ENCODE results near the gene OR10H4.
A peak's percentile ranks its signal among the peaks of the same experiment; 100 is the strongest.
"Not testable (repeated sequence)": the region's sequence is repeated elsewhere in the genome, so short reads cannot be mapped to it uniquely, and the experiment has no call there.

Gene OR10H4

GRCh38 chr19:15948223-15949058, at the start of gene OR10H4:
Gene OR10H4 (plus strand): TSS chr19:15949008. CDS start chr19:15949008, 0 bp downstream.
- H3K9ac ChIP-seq (ENCODE audit: low read length): no peak within 1 kb of the TSS
- no peaks in the 10 kb centered on the region for H3K4me1 ChIP-seq (ENCODE audit: control insufficient read depth, insufficient read depth, low read length)
- peaks cover 28% of the 10 kb centered on the region for H3K9me3 ChIP-seq (ENCODE audit: control insufficient read depth, insufficient read depth, low read depth, low read length)
- no peak within 1 kb of the TSS for H3K27ac ChIP-seq (ENCODE audit: low read depth, low read length)
- H3K27me3 ChIP-seq (ENCODE audit: control insufficient read depth, insufficient read depth, low read length): peaks cover 4% of the 10 kb centered on the region; the same call in 1 of the 2 replicates
- H3K36me3 ChIP-seq (ENCODE audit: control insufficient read depth, insufficient read depth, low read length): no peaks in the 10 kb centered on the region
- no peak within 1 kb of the TSS for H3K4me3 ChIP-seq (ENCODE audit: low read depth, low read length)

- peak overlapping the region; percentile 44 for H3K4me3 ChIP-seq (ENCODE audit: low read depth, low read length)
Measured at GRCh38 chr19:15899561-15899960, 49.2 kb upstream of the OR10H4 start.

GRCh38 chr19:15900032-15900431, 48.8 kb upstream of the OR10H4 start:
- Histone ChIP-seq H3K9me3 (ENCODE audit: control insufficient read depth, insufficient read depth, low read depth, low read length) (peaks cover 12% of the 10 kb centered on the region), H3K4me3 (ENCODE audit: low read depth, low read length) (peak overlapping the region; percentile 44; the same call in 1 of the 2 replicates), H3K27me3 (ENCODE audit: control insufficient read depth, insufficient read depth, low read length) (peaks cover 12% of the 10 kb centered on the region)
- not testable (repeated sequence) for H3K36me3 ChIP-seq (ENCODE audit: control insufficient read depth, insufficient read depth, low read length); H3K4me1 ChIP-seq (ENCODE audit: control insufficient read depth, insufficient read depth, low read length); H3K9ac ChIP-seq (ENCODE audit: low read length); H3K27ac ChIP-seq (ENCODE audit: low read depth, low read length)

More at GRCh38 chr19:15899561-15899960, 49.2 kb upstream of the OR10H4 start:
- peaks cover 12% of the 10 kb centered on the region for H3K27me3 ChIP-seq (ENCODE audit: control insufficient read depth, insufficient read depth, low read length)
- not testable (repeated sequence) for H3K9ac ChIP-seq (ENCODE audit: low read length); H3K36me3 ChIP-seq (ENCODE audit: control insufficient read depth, insufficient read depth, low read length); H3K4me1 ChIP-seq (ENCODE audit: control insufficient read depth, insufficient read depth, low read length); H3K27ac ChIP-seq (ENCODE audit: low read depth, low read length)
- H3K9me3 ChIP-seq (ENCODE audit: control insufficient read depth, insufficient read depth, low read depth, low read length): peaks cover 11% of the 10 kb centered on the region; the same call in 1 of the 2 replicates

GRCh38 chr19:15900504-15900903, 48.3 kb upstream of the OR10H4 start:
- peaks cover 13% of the 10 kb centered on the region for H3K9me3 ChIP-seq (ENCODE audit: control insufficient read depth, insufficient read depth, low read depth, low read length)
- peaks cover 12% of the 10 kb centered on the region for H3K27me3 ChIP-seq (ENCODE audit: control insufficient read depth, insufficient read depth, low read length)
- no peaks in the 10 kb centered on the region for H3K4me1 ChIP-seq (ENCODE audit: control insufficient read depth, insufficient read depth, low read length)
- no peak overlapping the region for H3K4me3 ChIP-seq (ENCODE audit: low read depth, low read length)
- H3K27ac ChIP-seq (ENCODE audit: low read depth, low read length): no peak overlapping the region
- no peak overlapping the region for H3K9ac ChIP-seq (ENCODE audit: low read length)
- H3K36me3 ChIP-seq (ENCODE audit: control insufficient read depth, insufficient read depth, low read length): no peaks in the 10 kb centered on the region

- H3K36me3 ChIP-seq (ENCODE audit: control insufficient read depth, insufficient read depth, low read length): no peaks in the 10 kb centered on the region
- H3K4me3 ChIP-seq (ENCODE audit: low read depth, low read length): no peak overlapping the region
- H3K27me3 ChIP-seq (ENCODE audit: control insufficient read depth, insufficient read depth, low read length): peaks cover 12% of the 10 kb centered on the region
- peaks cover 13% of the 10 kb centered on the region for H3K9me3 ChIP-seq (ENCODE audit: control insufficient read depth, insufficient read depth, low read depth, low read length)
- H3K9ac ChIP-seq (ENCODE audit: low read length): no peak overlapping the region
- H3K4me1 ChIP-seq (ENCODE audit: control insufficient read depth, insufficient read depth, low read length): no peaks in the 10 kb centered on the region
- H3K27ac ChIP-seq (ENCODE audit: low read depth, low read length): no peak overlapping the region
Measured at GRCh38 chr19:15902254-15902653, 46.6 kb upstream of the OR10H4 start.

- H3K27ac ChIP-seq (ENCODE audit: low read depth, low read length); H3K9ac ChIP-seq (ENCODE audit: low read length); H3K36me3 ChIP-seq (ENCODE audit: control insufficient read depth, insufficient read depth, low read length); H3K4me3 ChIP-seq (ENCODE audit: low read depth, low read length); H3K4me1 ChIP-seq (ENCODE audit: control insufficient read depth, insufficient read depth, low read length): not testable (repeated sequence)
- H3K9me3 ChIP-seq (ENCODE audit: control insufficient read depth, insufficient read depth, low read depth, low read length): peaks cover 13% of the 10 kb centered on the region
- H3K27me3 ChIP-seq (ENCODE audit: control insufficient read depth, insufficient read depth, low read length): peaks cover 12% of the 10 kb centered on the region
Measured at GRCh38 chr19:15902898-15903297, 45.9 kb upstream of the OR10H4 start.

GRCh38 chr19:15905026-15905425, 43.8 kb upstream of the OR10H4 start:
- no peaks in the 10 kb centered on the region for H3K4me1 ChIP-seq (ENCODE audit: control insufficient read depth, insufficient read depth, low read length)
- H3K9ac ChIP-seq (ENCODE audit: low read length): no peak overlapping the region
- H3K27ac ChIP-seq (ENCODE audit: low read depth, low read length): no peak overlapping the region
- no peaks in the 10 kb centered on the region for H3K36me3 ChIP-seq (ENCODE audit: control insufficient read depth, insufficient read depth, low read length)
- no peak overlapping the region for H3K4me3 ChIP-seq (ENCODE audit: low read depth, low read length)
- H3K27me3 ChIP-seq (ENCODE audit: control insufficient read depth, insufficient read depth, low read length): peaks cover 21% of the 10 kb centered on the region
- H3K9me3 ChIP-seq (ENCODE audit: control insufficient read depth, insufficient read depth, low read depth, low read length): peaks cover 13% of the 10 kb centered on the region

GRCh38 chr19:15911599-15912235, 37.1 kb upstream of the OR10H4 start:
- Histone ChIP-seq H3K27ac (ENCODE audit: low read depth, low read length) (no peak overlapping the region), H3K9me3 (ENCODE audit: control insufficient read depth, insufficient read depth, low read depth, low read length) (peaks cover 13% of the 10 kb centered on the region; the same call in 1 of the 2 replicates)

GRCh38 chr19:15913384-15913783, 35.4 kb upstream of the OR10H4 start:
- Histone ChIP-seq H3K4me1 (ENCODE audit: control insufficient read depth, insufficient read depth, low read length) (no peaks in the 10 kb centered on the region), H3K36me3 (ENCODE audit: control insufficient read depth, insufficient read depth, low read length) (no peaks in the 10 kb centered on the region), H3K9me3 (ENCODE audit: control insufficient read depth, insufficient read depth, low read depth, low read length) (peaks cover 17% of the 10 kb centered on the region)

More at GRCh38 chr19:15911599-15912235, 37.1 kb upstream of the OR10H4 start:
- Histone ChIP-seq H3K4me1 (ENCODE audit: control insufficient read depth, insufficient read depth, low read length) (no peaks in the 10 kb centered on the region), H3K4me3 (ENCODE audit: low read depth, low read length) (peak overlapping the region; percentile 57), H3K27me3 (ENCODE audit: control insufficient read depth, insufficient read depth, low read length) (peaks cover 48% of the 10 kb centered on the region), H3K36me3 (ENCODE audit: control insufficient read depth, insufficient read depth, low read length) (no peaks in the 10 kb centered on the region), H3K9ac (ENCODE audit: low read length) (no peak overlapping the region)

GRCh38 chr19:15913830-15914229, 35.0 kb upstream of the OR10H4 start:
- H3K4me3 ChIP-seq (ENCODE audit: low read depth, low read length): no peak overlapping the region
- peaks cover 46% of the 10 kb centered on the region for H3K27me3 ChIP-seq (ENCODE audit: control insufficient read depth, insufficient read depth, low read length)
- no peaks in the 10 kb centered on the region for H3K36me3 ChIP-seq (ENCODE audit: control insufficient read depth, insufficient read depth, low read length)
- peaks cover 17% of the 10 kb centered on the region for H3K9me3 ChIP-seq (ENCODE audit: control insufficient read depth, insufficient read depth, low read depth, low read length)
- no peak overlapping the region for H3K9ac ChIP-seq (ENCODE audit: low read length)
- H3K27ac ChIP-seq (ENCODE audit: low read depth, low read length): no peak overlapping the region
- H3K4me1 ChIP-seq (ENCODE audit: control insufficient read depth, insufficient read depth, low read length): no peaks in the 10 kb centered on the region

More at GRCh38 chr19:15913384-15913783, 35.4 kb upstream of the OR10H4 start:
- H3K4me3 ChIP-seq (ENCODE audit: low read depth, low read length): no peak overlapping the region
- no peak overlapping the region for H3K9ac ChIP-seq (ENCODE audit: low read length)
- H3K27me3 ChIP-seq (ENCODE audit: control insufficient read depth, insufficient read depth, low read length): peaks cover 48% of the 10 kb centered on the region
- no peak overlapping the region for H3K27ac ChIP-seq (ENCODE audit: low read depth, low read length)

GRCh38 chr19:15915109-15915508, 33.7 kb upstream of the OR10H4 start:
- Histone ChIP-seq H3K9me3 (ENCODE audit: control insufficient read depth, insufficient read depth, low read depth, low read length) (peaks cover 17% of the 10 kb centered on the region), H3K36me3 (ENCODE audit: control insufficient read depth, insufficient read depth, low read length) (no peaks in the 10 kb centered on the region), H3K4me3 (ENCODE audit: low read depth, low read length) (no peak overlapping the region), H3K27me3 (ENCODE audit: control insufficient read depth, insufficient read depth, low read length) (peaks cover 38% of the 10 kb centered on the region), H3K9ac (ENCODE audit: low read length) (no peak overlapping the region), H3K27ac (ENCODE audit: low read depth, low read length) (no peak overlapping the region), H3K4me1 (ENCODE audit: control insufficient read depth, insufficient read depth, low read length) (no peaks in the 10 kb centered on the region)
